Measurements from ENCODE around the gene CFAP61.
"Not testable (repeated sequence)": the region's sequence is repeated elsewhere in the genome, so short reads cannot be mapped to it uniquely, and the experiment has no call there.

Gene CFAP61

DNA sequence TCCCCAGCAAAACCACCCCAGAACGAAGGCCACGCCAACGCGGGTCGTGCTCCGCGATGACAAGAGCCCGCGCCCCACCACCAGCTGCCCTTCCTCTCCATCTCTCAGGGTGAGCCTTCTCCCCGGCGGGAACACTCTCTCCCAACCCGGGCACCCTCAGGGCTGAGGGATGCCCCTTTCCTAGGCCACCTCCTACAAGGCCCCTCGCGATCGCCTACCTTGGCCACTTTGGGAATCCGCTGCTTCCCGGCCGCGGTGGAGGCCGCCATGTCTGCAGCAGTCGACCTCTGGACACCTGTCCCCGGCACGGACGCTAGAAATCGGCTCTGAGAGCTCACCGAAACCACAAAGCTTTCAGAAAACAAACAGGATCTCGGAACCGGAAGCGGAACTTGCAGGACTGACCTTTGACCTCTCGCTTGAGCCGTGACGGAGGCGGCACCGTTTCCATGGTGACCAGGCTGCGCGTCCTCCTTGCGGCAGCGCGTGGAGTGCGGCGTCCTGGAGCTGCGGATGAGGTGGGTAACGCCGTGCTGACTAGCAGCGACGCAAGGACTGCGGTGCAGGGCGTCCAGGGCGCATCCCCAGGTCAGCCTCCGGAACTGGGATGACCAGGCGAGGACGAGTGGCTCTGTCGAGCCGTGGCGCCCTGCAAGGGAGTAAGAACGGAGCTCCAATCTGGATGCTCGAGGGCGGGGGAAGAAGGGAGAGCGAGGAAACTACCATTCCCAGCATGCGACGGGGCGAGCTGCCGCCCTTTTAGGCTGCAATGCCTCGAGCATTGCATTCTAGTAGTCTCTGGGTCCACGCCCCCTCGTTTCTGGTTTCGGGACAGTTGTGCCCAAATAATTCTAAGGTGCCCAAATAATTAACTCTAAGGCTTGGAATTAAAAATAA, at the start of gene CFAP61, which contains the start of gene CRNKL1:
CFAP61 (plus strand) TSS at position 459 of the 897 bp plus-strand sequence. CDS start 4,122 bp downstream, outside the sequence.
CRNKL1 (minus strand) TSS at position 393 of the 897 bp plus-strand sequence; CDS start at position 269, 124 bp downstream.
- Histone ChIP-seq H3K9me3 (ENCODE audit: severe bottlenecking) (no peaks in the 10 kb centered on the region), H3K27me3 (ENCODE audit: insufficient read depth, poor library complexity, severe bottlenecking) (no peaks in the 10 kb centered on the region), H3K36me3 (ENCODE audit: low read depth) (peaks cover 35% of the 10 kb centered on the region), H3K4me3 (ENCODE audit: severe bottlenecking) (peak within 1 kb of the TSS; percentile 59), H3K4me1 (ENCODE audit: insufficient read depth, poor library complexity, severe bottlenecking) (peaks cover 6% of the 10 kb centered on the region), H3K27ac (ENCODE audit: poor library complexity, severe bottlenecking) (peak within 1 kb of the TSS; percentile 39)
- DNase-seq (ENCODE audit: low spot score) (peak; percentile 98), ATAC-seq (ENCODE audit: low read depth) (peak; percentile 95)
- no peak for TF ChIP-seq CTCF (IDR thresholded peaks at IDR 0.05; ENCODE audit: poor library complexity, severe bottlenecking)

GRCh38 chr20:20003031-20003954, 49.0 kb upstream of the CFAP61 start:
- H3K36me3 ChIP-seq (ENCODE audit: low read depth): peaks cover 57% of the 10 kb centered on the region
- H3K27me3 ChIP-seq (ENCODE audit: insufficient read depth, poor library complexity, severe bottlenecking): no peaks in the 10 kb centered on the region
- no peaks in the 10 kb centered on the region for H3K9me3 ChIP-seq (ENCODE audit: severe bottlenecking)
- no peaks in the 10 kb centered on the region for H3K4me1 ChIP-seq (ENCODE audit: insufficient read depth, poor library complexity, severe bottlenecking)
- ATAC-seq (ENCODE audit: low read depth): no peak
- DNase-seq (ENCODE audit: low spot score): no peak
- no peak for TF ChIP-seq CTCF (IDR thresholded peaks at IDR 0.05; ENCODE audit: poor library complexity, severe bottlenecking)
- H3K4me3 ChIP-seq (ENCODE audit: severe bottlenecking): no peak overlapping the region
- no peak overlapping the region for H3K27ac ChIP-seq (ENCODE audit: poor library complexity, severe bottlenecking)

DNA sequence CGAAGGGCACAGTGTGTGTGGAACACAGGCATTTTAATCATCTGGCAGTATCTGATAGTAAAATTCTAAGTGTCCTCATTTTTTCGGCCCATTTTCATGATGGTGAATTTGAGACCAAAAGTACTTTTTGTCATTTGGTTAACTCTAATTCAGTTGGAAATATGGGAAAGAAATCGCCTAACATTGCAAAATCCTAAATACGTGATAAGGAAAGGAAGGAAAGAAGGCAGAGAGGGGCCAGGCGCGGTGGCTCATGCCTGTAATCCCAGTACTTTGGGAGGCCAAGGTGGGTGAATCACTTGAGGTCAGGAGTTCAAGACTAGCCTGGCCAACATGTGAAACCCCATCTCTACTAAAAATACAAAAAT, 48.4 kb upstream of the CFAP61 start:
- not testable (repeated sequence) for ATAC-seq (ENCODE audit: low read depth); H3K27me3 ChIP-seq (ENCODE audit: insufficient read depth, poor library complexity, severe bottlenecking); H3K27ac ChIP-seq (ENCODE audit: poor library complexity, severe bottlenecking); H3K4me1 ChIP-seq (ENCODE audit: insufficient read depth, poor library complexity, severe bottlenecking); H3K9me3 ChIP-seq (ENCODE audit: severe bottlenecking); H3K4me3 ChIP-seq (ENCODE audit: severe bottlenecking); DNase-seq (ENCODE audit: low spot score)
- peaks cover 50% of the 10 kb centered on the region for H3K36me3 ChIP-seq (ENCODE audit: low read depth)

DNA sequence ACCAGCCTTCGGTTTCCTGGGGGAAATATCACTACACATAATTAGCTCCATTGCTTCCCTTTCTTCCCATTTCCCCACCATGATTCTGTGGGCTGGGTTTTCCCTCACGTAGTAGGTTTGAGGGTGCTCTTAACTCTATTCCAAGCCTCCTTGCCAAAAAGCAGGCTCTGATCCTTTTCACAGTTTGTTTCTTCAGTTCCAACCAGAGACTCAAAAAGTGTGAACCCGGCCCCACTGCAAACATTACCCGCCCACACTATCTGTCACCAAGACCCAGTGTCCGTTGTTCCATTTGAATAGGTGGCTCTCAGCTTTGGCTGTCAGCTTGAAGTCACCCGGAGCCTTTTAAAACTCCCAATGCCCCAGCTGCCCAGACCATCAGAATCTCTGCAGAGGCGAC, 47.0 kb upstream of the CFAP61 start:
- Histone ChIP-seq H3K9me3 (ENCODE audit: severe bottlenecking) (no peaks in the 10 kb centered on the region), H3K4me1 (ENCODE audit: insufficient read depth, poor library complexity, severe bottlenecking) (peaks cover 2% of the 10 kb centered on the region), H3K27me3 (ENCODE audit: insufficient read depth, poor library complexity, severe bottlenecking) (no peaks in the 10 kb centered on the region), H3K36me3 (ENCODE audit: low read depth) (peaks cover 36% of the 10 kb centered on the region), H3K4me3 (ENCODE audit: severe bottlenecking) (no peak overlapping the region), H3K27ac (ENCODE audit: poor library complexity, severe bottlenecking) (no peak overlapping the region)
- TF ChIP-seq CTCF (IDR thresholded peaks at IDR 0.05; ENCODE audit: poor library complexity, severe bottlenecking): no peak
- ATAC-seq (ENCODE audit: low read depth) (no peak), DNase-seq (ENCODE audit: low spot score) (no peak)

- H3K27ac ChIP-seq (ENCODE audit: poor library complexity, severe bottlenecking): no peak overlapping the region
- H3K36me3 ChIP-seq (ENCODE audit: low read depth): no peaks in the 10 kb centered on the region
- no peaks in the 10 kb centered on the region for H3K27me3 ChIP-seq (ENCODE audit: insufficient read depth, poor library complexity, severe bottlenecking)
- H3K4me1 ChIP-seq (ENCODE audit: insufficient read depth, poor library complexity, severe bottlenecking): peaks cover 11% of the 10 kb centered on the region
- H3K4me3 ChIP-seq (ENCODE audit: severe bottlenecking): no peak overlapping the region
- no peaks in the 10 kb centered on the region for H3K9me3 ChIP-seq (ENCODE audit: severe bottlenecking)
- DNase-seq (ENCODE audit: low spot score) (no peak), ATAC-seq (ENCODE audit: low read depth) (no peak)
- TF ChIP-seq CTCF (IDR thresholded peaks at IDR 0.05; ENCODE audit: poor library complexity, severe bottlenecking): no peak
Measured at GRCh38 chr20:20009784-20010253, 42.5 kb upstream of the CFAP61 start.
